Measurements from ENCODE around the gene SMIM35.
"Not testable (repeated sequence)": the region's sequence is repeated elsewhere in the genome, so short reads cannot be mapped to it uniquely, and the experiment has no call there.

DNA sequence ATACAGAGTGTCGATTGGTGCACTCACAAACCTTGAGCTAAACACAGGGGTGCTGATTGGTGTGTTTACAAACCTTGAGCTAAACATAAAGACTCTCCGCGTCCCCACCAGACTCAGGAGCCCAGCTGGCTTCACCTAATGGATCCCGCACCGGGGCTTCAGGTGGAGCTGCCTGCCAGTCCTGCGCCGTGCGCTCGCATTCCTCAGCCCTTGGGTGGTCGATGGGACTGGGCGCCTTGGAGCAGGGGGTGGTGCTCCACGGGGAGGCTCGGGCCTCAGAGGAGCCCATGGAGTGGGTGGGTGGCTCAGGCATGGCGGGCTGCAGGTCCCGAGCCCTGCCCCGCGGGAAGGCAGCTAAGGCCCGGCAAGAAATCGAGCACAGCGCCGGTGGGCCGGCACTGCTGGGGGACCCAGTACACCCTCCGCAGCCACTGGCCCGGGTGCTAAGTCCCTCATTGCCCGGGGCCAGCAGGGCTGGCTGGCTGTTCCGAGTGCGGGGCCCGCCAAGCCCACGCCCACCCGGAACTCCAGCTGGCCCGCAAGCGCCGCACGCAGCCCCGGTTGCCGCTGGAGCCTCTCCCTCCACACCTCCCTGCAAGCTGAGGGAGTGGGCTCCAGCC, 108.4 kb downstream of the SMIM35 start:
- TF ChIP-seq, protein P1, sequence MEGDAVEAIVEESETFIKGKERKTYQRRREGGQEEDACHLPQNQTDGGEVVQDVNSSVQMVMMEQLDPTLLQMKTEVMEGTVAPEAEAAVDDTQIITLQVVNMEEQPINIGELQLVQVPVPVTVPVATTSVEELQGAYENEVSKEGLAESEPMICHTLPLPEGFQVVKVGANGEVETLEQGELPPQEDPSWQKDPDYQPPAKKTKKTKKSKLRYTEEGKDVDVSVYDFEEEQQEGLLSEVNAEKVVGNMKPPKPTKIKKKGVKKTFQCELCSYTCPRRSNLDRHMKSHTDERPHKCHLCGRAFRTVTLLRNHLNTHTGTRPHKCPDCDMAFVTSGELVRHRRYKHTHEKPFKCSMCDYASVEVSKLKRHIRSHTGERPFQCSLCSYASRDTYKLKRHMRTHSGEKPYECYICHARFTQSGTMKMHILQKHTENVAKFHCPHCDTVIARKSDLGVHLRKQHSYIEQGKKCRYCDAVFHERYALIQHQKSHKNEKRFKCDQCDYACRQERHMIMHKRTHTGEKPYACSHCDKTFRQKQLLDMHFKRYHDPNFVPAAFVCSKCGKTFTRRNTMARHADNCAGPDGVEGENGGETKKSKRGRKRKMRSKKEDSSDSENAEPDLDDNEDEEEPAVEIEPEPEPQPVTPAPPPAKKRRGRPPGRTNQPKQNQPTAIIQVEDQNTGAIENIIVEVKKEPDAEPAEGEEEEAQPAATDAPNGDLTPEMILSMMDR (conservative IDR thresholded peaks at IDR 0.05; ENCODE audit: low read depth, low read length) = not testable (repeated sequence)
- TF ChIP-seq EZH2phosphoT487 (IDR thresholded peaks at IDR 0.05; ENCODE audit: borderline replicate concordance, low read length); EZH2 (IDR thresholded peaks at IDR 0.05; ENCODE audit: low read length, unreplicated experiment): not testable (repeated sequence)

All from PC-3 (cell line).